Activated CD4-positive, CD25-positive, alpha-beta regulatory T cell treated with anti-CD3 and anti-CD28 coated beads, Interleukin-2, amount 50 U/mL, for 16 hours (primary cell): ENCODE data around the gene ELOA.

Experiments
- DNase-seq: peaks from one replicate; pipeline ENCODE4 v3.0.0-alpha.2; 2020; ENCODE audit warnings: low read depth, low spot score

ELOA gene, protein sequence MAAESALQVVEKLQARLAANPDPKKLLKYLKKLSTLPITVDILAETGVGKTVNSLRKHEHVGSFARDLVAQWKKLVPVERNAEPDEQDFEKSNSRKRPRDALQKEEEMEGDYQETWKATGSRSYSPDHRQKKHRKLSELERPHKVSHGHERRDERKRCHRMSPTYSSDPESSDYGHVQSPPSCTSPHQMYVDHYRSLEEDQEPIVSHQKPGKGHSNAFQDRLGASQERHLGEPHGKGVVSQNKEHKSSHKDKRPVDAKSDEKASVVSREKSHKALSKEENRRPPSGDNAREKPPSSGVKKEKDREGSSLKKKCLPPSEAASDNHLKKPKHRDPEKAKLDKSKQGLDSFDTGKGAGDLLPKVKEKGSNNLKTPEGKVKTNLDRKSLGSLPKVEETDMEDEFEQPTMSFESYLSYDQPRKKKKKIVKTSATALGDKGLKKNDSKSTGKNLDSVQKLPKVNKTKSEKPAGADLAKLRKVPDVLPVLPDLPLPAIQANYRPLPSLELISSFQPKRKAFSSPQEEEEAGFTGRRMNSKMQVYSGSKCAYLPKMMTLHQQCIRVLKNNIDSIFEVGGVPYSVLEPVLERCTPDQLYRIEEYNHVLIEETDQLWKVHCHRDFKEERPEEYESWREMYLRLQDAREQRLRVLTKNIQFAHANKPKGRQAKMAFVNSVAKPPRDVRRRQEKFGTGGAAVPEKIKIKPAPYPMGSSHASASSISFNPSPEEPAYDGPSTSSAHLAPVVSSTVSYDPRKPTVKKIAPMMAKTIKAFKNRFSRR

DNA sequence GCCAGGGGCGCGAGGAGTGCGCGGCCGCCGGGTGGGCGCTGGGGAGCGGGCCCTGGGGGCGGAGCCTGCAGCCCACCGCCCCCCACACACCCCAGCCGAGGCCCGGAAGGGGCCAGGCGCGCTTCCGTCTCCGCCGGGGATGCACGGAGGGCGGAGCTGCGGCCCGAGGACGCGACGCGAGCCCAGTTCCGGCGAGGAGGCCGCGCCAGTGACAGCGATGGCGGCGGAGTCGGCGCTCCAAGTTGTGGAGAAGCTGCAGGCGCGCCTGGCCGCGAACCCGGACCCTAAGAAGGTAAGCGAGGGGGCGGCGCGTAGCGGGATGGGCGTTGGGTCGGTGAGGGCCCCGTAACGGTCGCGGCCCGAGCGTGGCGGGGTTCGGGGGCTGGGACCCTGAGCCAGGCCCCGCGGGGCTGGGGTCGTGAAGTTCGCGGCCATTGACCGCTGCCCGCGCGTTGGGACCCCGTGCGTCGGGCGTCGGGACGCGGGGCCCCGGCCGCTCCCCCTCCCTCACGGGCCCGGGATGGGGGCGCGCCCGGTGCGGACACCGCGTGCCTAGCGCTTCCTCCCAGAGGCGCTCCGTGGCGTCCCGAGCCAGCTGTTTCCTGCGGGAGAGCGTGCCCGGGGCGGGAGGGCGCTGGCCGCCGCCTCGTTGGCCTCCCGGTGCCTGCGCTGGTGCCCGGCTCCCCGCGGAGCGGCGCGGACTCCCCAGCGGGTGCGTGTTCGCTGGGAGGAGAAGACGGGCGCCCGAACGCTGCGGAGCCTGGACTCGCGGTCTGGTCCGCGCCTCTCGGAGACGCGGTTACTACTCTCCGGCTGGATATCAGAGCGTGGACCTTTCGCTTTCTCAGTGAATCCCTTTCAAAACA is at the start of gene ELOA:
Gene ELOA (plus strand): TSS at position 185 of the 866 bp plus-strand sequence. CDS start 33 bp downstream, at position 218.
- DNase-seq, result peak; percentile 54

DNA sequence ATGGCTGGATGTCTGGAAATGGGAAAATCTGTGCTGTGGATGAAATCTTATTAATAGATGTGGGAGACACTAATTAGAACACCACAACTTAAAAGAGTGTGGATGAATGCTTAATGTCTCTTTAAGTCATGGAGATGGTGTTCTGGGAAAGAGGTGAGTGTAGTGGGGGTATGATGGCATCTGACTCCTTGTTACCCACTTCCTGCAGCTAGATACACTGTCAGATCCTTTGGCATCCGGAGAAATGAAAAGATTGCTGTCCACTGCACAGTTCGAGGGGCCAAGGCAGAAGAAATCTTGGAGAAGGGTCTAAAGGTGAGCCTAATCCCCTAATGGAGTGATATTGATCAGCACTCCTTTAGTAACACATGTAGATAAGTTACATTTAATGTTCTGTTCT is 49.7 kb upstream of the ELOA start:
- no peak for DNase-seq

DNA sequence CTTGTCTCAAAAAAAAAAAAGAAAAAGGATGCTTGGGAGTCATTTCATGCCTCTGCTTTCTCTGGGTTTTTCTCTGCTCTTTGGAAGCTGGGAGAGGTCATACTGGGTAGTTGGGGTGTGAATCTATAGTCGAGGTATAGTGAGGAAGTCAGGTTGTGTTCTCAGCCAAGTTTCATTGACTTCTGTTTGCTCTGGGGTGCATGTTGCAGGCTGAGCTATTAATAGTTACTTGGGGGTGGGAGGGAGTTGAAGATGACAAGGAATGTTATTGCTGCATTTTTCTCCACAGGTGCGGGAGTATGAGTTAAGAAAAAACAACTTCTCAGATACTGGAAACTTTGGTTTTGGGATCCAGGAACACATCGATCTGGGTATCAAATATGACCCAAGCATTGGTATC is 48.9 kb upstream of the ELOA start:
- no peak for DNase-seq

DNA sequence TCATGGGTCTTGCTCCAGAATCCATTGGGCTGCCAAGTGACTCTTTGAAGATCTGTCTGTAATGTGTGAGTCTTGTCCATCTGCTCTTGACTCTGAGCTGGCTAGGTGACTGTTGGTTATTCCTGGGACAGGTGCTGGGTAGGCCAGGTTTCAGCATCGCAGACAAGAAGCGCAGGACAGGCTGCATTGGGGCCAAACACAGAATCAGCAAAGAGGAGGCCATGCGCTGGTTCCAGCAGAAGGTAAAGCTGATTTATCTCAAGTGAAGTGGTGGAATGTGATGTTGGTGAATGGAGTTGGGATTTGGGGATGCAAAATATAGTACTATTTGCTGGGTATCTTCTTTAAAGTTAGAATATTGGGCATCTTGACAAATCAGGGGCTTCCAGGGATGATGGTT is 47.6 kb upstream of the ELOA start:
- no peak for DNase-seq

DNA sequence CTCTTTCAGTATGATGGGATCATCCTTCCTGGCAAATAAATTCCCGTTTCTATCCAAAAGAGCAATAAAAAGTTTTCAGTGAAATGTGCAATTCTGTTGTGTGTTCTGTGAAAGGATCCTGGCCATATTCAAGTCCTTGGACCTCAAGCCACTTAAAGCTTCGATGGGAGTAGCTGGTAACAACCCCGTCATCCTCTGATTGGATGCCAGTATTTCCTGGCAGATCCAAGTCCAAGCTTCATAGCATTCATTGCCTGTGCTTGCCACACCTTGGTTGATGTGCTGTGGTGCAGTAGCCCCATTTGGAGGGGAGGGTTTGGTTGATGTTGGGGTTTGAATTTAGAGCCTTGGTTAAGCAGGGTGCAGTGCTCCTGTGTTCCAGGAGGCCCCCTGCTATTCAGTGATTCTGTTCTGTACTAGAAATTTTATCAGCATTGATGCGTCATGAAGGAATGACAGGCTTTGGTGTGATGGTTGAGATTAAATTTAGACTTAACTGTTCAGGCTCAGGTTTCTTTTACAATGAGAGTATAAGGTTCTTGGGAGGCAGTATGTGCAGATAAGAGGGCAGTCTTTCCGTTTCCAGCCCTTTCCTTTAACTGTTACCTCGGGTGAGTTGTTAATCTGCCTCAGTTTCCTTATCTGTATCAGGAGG is 46.8 kb upstream of the ELOA start:
- no peak for DNase-seq

DNA sequence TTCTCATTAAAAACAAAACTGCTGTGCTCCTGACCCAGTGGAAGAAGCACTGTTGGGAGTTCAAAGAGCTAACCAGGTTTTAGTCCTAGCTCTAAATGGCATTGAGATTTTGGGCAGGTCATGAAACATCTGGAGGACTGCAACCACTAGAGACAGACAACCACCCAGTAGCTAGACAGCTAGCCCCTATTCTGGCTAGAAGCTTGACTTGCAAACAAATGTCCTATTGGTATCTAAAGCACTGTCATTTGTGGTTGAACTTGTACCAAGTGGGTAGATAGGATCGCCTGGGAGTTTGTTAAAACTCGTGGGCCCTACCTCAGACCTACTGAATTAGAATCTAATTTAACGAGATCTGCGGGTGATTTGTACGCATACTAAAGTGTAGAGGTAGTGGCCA is 44.8 kb upstream of the ELOA start:
- no peak for DNase-seq

DNA sequence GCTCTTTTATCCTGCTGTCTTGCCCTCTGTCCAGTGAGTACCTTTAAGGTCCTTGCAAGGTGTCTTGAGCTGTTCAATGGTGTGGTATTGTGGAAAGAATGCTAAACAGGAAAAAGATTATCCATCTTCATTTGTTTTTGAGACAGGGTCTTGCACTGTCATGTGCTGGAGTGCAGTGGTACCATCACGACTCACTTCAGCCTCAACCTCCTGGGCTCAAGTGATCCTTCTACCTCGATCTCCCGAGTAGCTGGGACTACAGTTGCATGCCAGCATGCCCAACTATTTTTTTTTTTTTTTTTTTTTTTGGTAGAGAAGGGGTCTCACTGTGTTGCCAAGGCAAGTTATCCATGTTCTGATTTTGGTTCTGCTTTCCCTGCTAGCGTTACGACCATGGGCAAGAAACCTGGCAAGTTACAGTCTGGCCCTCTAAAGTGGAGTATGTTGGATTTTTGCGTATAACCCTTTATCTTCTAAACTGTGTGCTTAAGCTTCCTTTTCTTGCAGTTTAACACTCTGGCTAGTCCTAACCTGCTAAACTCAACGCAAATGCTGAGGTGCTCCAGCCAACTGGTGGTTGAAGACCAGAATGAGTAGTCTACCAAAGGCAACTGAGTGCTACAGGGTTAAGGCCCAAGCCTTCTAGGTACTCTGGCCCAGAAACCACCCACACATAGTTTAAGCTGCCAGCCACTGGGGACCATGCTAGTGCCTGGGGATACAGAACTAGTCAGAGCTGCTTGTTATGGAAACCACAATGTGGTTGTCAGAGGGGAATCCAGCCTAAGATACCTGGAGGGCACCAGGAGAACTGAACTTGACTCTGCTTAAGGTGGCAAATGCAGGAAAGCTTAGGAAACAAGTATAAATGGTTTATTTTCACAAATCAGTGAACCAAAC is 43.7 kb upstream of the ELOA start:
- no peak for DNase-seq

DNA sequence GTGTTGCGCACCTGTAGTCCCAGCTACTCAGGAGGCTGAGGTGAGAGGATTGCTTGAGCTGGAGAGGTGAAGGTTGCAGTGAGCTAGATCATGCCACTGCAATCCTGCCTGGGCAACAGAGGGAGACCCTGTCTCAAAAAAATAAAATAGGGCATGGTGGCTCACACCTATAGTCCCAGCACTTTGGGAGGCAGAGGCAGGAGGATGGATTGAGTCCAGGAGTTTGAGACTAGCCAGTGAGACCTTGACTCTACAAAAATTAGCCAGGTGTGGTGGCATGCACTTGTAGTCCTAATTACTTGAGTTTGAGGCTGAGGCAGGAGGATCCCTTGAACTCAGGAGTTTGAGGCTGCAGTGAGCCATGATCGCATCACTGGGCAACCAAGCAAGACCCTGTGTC is 42.0 kb upstream of the ELOA start:
- DNase-seq, result no peak

DNA sequence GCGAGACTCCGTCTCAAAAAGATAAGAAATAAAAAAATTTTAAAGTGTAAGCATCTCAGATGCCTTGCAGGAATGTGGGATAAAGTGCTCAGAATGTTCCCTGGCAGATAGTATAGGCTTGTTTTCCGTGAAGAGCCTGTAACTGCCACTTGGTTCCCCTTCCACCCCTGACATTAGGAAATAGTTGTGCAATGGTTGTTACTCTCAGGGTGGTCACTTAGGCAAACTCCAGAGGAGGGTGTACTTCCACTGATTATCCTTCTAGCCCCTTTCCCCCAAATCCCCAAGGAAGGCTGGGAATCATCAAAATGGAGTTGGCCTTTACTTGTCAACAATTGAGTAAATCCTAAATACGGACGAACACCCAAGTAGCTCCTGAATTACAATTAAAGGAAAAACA is 41.3 kb upstream of the ELOA start:
- DNase-seq, result no peak

DNA sequence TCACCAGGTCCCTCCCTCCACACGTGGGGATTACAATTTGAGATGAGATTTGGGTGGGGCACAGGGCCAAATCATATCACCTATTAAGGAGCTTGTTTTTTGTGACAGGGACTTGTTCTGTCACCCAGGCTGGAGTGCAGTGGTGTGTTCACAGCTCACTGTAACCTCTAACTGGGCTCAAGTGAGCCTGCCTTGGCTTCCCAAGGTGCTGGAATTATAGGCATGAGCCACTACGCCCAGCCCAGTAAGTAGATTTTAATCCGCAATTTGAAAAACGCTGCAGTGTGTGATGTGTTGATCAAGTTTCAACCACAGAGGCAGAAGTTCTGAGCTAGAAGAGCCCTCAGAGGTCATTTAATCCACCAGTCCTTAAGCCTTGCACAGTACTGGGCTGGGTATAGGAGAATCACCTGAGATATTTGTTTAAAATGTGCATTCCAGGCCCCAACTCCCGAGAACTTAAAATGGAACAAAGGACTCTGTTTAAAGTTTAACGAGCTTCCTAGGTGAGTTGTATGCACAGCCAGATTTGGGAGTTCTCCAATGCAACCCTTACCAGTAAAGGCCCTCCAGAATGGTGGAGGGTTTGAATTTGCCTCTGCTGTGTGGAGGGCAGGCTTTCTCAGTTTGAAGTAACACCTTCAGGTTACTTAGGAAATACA is 38.3 kb upstream of the ELOA start:
- no peak for DNase-seq

DNA sequence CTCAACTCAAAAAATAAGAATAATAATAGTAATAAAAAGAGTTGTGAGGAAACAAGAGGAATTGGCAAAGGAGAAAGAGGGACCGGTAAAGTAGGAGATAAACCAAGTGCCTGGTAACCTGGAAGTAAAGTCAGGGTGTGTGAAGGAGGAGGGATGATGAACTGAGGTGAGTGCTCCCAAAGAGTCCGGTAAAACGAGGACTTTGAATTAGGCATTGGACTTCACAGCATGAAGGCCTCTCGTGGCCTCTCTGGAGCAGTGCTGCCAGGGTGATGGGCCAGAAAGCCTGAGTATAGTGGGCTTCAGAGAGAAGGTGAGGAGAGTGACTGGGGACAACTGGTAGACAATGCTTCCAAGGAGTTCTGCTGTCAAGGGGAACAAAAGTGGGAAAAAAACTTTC is 34.0 kb upstream of the ELOA start:
- DNase-seq, result no peak

DNA sequence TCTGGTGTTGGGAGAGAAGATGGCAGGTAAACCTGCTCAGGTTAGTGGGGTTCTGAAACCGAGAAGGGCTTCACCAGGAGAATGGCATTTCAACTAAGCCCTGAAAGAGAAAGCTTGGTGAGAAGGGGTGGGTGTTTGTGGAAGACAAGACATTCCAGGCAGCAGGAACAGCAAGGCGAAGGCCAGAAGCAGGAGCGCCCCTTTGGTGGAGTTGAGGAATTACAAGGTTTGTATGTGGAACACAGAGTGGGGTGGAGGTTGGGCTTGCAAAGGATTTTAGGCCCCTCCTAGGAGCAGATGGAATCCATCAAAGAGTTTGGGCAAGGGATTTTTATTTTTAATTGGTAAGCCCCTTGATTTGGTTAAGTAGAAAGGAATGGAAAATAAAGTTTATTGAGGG is 24.8 kb upstream of the ELOA start:
- DNase-seq, result no peak

DNA sequence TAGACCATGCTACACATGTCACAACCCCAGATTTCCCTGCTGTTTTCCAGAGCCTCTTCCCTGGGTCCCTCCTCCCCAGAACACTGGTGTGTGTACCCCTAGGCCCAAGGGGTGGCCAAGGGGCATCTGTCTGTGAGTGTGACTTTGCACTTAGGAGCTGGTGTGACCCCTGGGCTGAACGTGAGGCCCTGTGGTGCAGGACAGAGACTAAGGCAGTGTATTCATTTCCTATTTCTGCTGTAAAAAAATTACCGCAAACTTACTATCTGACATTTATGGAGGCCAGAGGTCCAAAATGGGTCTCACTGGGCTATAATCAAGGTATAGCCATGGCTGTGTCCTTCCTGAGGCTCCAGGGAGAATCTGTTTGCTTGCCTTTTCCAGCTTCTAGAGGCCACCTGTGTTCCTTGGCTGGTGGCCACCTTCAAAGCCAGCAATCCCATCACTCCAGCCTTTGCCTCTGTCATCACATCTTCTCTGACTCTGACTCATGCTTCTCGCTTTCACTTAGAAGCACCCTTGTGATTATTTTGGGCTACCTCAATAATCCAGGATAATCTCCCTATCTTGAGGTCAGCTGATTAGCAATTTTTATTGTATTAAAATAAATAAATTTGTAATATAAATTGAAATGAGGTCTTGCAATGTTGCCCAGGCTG is 24.0 kb upstream of the ELOA start:
- no peak for DNase-seq

DNA sequence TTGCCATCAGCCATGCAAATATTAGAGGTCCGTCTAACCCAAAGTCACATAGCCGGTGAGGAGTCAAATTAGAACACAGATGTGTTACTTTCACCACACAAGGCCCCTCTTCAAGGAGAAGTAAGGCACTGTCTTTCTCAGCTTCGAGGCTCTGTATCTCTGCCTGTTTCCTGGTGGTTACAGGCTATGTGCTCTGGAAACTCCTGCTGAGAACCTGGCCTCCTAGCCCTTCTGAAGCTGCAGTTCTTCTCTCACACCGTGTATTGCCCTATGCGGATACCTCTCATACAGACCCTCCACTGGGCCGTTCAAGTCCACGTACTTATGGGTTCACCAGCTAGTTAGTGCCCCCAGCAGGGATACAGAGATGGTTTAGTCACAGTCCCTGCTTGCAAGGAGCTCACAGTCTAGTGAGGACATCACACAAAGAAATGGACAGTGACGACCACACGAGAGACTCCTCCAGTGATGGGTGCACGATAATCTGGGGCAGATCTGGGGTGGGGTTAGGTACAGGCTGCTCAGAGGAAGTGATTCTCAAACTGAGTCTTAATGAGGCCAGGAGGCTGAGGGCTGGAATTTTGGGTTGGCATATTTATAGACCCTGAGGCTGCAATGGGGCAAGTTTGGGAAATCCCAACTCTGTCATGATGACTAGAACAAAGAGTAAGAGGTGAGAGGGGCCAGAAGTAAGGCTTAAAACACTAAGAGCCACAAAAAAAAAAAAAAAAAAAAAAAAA is 22.8 kb upstream of the ELOA start:
- DNase-seq, result no peak

DNA sequence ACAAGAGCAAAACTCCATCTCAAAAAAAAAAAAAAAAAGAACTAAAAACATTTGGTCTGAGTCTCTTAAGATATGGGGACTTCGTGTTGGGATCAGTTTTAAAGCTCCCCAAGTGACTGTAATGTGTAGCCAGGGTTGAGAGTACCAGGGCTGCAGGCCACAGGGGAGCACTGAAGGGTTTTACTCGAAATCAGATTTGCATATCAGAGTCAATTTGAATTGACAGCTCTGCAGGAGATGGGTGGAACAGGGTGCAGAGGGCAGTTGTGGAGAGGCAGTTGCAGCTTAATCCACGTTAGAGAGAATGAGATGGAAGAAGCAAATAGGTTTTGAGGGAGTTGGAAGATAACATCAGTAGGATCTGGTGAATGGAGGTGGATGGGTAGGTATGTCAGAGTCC is 20.6 kb upstream of the ELOA start:
- no peak for DNase-seq

DNA sequence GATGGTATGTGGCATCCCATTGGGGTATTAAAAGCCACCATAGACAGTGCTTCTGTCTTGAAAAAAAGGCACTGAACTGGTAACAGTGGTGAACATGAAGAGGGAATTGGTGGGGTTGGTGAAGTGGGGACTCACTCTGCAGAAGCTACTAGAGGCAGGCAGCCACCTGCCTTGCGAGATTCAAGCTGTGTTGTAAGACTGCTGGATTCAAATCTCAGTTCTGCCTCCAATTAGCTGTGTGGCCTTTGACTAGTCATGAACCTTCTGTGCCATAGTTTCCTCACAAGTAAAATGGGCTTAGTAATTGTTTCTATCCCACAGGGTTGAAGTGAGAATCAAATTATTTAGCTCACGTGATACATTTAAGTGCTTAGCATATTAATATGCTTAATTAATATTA is 16.6 kb upstream of the ELOA start:
- no peak for DNase-seq

DNA sequence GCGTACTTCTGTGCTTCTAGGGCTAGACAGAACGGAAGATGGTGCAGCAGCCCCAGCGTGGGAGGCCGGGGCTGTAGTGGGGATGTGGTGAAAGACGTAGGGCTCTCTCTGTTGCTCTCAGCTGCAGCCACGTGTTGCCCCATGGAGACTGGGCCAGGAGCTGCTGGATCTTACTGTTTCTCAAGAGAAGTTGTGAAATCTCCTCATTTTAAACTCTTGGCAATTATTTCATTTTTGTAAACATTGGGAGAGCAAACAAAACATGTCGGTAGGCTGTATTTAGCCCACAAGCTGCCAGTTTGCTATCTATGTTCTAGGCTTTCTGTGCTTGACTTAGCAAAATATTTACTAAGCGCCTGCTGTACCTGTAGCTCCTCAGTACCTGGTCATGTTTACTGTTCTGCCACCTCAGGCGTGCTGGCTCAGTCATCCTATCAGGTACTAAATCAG is 15.9 kb upstream of the ELOA start:
- DNase-seq, result no peak

DNA sequence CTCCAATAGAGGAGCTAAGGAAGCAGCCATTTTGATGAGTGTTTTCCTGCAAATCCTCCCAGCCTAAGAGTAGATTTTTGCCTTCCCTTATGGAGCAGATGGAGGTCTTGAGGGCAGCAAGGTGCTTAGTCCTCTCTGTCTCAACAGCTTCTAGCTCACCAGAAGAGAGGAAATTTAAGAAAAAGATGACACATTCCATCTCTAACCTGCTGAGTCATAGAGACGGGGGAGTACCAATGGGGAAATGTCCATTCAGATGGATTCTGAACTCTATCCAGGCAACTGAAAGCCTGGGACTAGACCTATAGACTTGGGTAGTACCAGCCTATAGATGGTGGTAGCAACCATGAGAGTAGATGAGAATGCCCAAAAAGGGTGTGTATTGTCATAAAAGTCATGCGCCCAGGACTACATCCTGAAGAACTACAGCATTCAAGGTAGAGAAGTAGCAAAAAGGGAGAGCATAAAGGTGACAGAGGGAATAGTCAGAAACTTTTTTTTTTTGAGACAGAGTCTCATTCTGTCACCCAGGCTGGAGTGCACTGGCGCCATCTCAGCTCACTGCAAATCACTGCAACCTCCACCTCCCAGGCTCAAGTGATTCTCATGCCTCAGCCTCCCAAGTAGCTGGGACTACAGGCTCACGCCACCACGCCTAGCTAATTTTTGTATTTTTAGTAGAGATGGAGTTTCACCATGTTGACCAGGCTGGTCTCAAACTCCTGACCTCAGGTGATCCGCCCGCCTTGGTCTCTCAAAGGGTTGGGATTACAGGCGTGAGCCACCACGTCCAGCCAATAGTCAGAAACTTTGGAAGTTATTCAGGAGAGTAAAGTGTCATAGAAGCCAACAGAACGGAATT is 10.7 kb upstream of the ELOA start:
- no peak for DNase-seq
